Hepatocyte (in vitro differentiated cells): ENCODE measurements around the gene ZNF77. TPM values are rescaled to one million over a fixed set of nuclear protein-coding genes. Genes with fewer than 3 reads are reported as not detected.

ENCODE experiments used
- DNase-seq: peaks from one replicate; pipeline ENCODE4 v3.0.0-alpha.2; 2016; ENCODE audit warnings: low spot score
- H2AFZ ChIP-seq: fragments of 200-600 bp; sonication (generic); 2 replicates; pipeline ENCODE4 v1.6.0; 2016; ENCODE audit warnings: antibody characterized with exemption, mild to moderate bottlenecking
- H3K27ac ChIP-seq: fragments of 200-600 bp; sonication (generic); 2 replicates; pipeline ENCODE4 v1.5.1; 2016; ENCODE audit warnings: mild to moderate bottlenecking
- H3K27me3 ChIP-seq: fragments of 200-600 bp; sonication (generic); 2 replicates; pipeline ENCODE4 v1.6.1; 2016
- H3K36me3 ChIP-seq: fragments of 200-600 bp; sonication (generic); replicated peaks from 2 replicates; pipeline ENCODE4 v1.5.1; 2016; ENCODE audit warnings: low read depth; ENCODE audit not compliant: insufficient read depth
- H3K4me1 ChIP-seq: fragments of 200-600 bp; sonication (generic); 2 replicates; pipeline ENCODE4 v1.5.1; 2016; ENCODE audit warnings: mild to moderate bottlenecking, moderate library complexity; ENCODE audit not compliant: insufficient read depth
- H3K4me2 ChIP-seq: fragments of 200-600 bp; sonication (generic); 2 replicates; pipeline ENCODE4 v1.6.0; 2016
- H3K4me3 ChIP-seq: fragments of 200-600 bp; sonication (generic); 2 replicates; pipeline ENCODE4 v1.5.1; 2016; ENCODE audit warnings: mild to moderate bottlenecking
- H3K79me2 ChIP-seq: fragments of 200-600 bp; sonication (generic); 2 replicates; pipeline ENCODE4 v1.6.0; 2017; ENCODE audit warnings: mild to moderate bottlenecking
- H3K9me2 ChIP-seq: fragments of 200-600 bp; sonication (generic); replicated peaks from 2 replicates; pipeline ENCODE4 v1.6.0; 2017; ENCODE audit warnings: mild to moderate bottlenecking; ENCODE audit not compliant: insufficient read depth
- H3K9me3 ChIP-seq: fragments of 200-600 bp; sonication (generic); 2 replicates; pipeline ENCODE4 v1.5.1; 2016; ENCODE audit warnings: low read depth, mild to moderate bottlenecking
- H4K20me1 ChIP-seq: fragments of 200-600 bp; sonication (generic); 2 replicates; pipeline ENCODE4 v1.6.0; 2016; ENCODE audit warnings: mild to moderate bottlenecking; ENCODE audit not compliant: insufficient read depth, poor library complexity, severe bottlenecking
- EZH2 ChIP-seq: fragments of 200-600 bp; sonication (generic); IDR thresholded peaks from 2 replicates; pipeline ENCODE4 v1.6.1; 2016; ENCODE audit warnings: antibody characterized with exemption, mild to moderate bottlenecking, borderline replicate concordance
- EZH2phosphoT487 ChIP-seq: fragments of 200-600 bp; sonication (generic); IDR thresholded peaks from one replicate; pipeline ENCODE4 v1.6.1; 2018; ENCODE audit warnings: antibody characterized with exemption, mild to moderate bottlenecking, low read depth, moderate library complexity; ENCODE audit not compliant: unreplicated experiment, severe bottlenecking
- WGBS: methylation state at CpG from one replicate; pipeline ENCODE4 v1.1.6; 2016; ENCODE audit warnings: low lambda C conversion rate; ENCODE audit errors: missing lambda C conversion rate; 5-methylcytosine and 5-hydroxymethylcytosine counted together
- polyA plus RNA-seq: library from polyadenylated mRNA; unstranded; fragments of >200 nt; fragmentation: Nextera tagmentation; extraction: Ambion mirVana; gene quantifications from 2 replicates; pipeline ENCODE4 v1.2.1, GENCODE V29; 2016
- total RNA-seq: library from RNA; depleted of rRNA; stranded (reverse); fragments of >200 nt; gene quantifications from 2 replicates; pipeline ENCODE4 v1.2.3, GENCODE V29; 2014
- TF ChIP-seq, protein P1 (sequence below): fragments of 200-600 bp; sonication (generic); IDR thresholded peaks from 2 replicates; pipeline ENCODE4 v1.5.1; 2016; ENCODE audit warnings: antibody characterized with exemption, mild to moderate bottlenecking; ENCODE audit not compliant: poor library complexity

The ZNF77 gene
- total and polyA plus RNA-seq, 2 experiments from 2014 or later: 1.8 to 3.4 TPM

DNA sequence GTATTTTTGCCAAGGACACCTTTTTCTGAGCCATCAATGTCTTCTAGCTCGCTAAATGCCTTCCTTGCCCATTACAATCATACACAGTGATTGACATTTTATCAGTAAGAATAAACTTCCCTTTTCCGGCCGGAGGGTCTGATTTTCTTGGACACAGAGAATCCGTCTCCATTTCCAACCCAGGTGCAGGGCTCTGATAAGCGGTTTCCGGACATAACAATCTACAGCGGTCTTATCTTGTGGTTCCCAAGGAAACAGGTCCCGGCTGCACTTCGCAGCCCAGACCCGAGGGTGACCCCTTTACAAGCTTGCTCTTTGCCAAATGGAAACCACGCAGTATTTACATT lies 5.1 kb upstream of the ZNF77 start:
- Histone ChIP-seq H2AFZ (peak overlapping the region; percentile 18), H3K4me1 (peaks cover 3% of the 10 kb centered on the region)
- under 1% methylated on average over 11 of the region's 11 CpGs for WGBS

DNA sequence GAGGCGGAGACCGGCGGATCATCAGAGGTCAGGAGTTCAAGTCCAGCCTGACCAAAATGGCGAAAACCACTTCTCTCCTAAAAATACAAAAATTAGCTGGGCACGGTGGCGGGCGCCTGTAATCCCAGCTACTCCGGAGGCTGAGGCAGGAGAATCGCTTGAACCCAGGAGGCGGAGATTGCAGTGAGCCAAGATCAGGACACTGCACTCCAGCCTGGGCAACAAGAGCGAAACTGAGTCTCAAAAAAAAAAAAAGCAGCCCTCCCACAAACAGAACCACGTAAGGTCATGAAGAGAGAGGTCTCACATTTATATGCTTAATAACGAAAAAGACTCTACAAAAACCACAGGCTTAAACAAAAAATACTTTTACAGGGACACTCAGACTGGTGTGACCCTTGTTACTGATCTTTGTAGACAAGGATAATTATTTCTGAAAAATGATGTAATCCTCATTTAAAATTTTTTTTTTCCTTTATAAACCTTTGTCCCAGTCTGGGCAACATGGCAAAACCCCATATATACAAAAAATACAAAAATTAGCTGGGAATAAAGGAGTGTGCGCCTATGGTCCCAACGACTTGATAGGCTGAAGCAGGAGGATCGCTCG lies 909 bp upstream of the ZNF77 start:
- Histone ChIP-seq H3K27me3 (no peaks in the 10 kb centered on the region), H3K9me2 (no peaks in the 10 kb centered on the region), H3K4me1 (no peaks in the 10 kb centered on the region), H3K27ac (peak overlapping the region; percentile 88), H4K20me1 (no peaks in the 10 kb centered on the region), H3K9me3 (no peaks in the 10 kb centered on the region), H3K79me2 (peaks cover 22% of the 10 kb centered on the region), H2AFZ (peak overlapping the region; percentile 83), H3K36me3 (no peaks in the 10 kb centered on the region), H3K4me2 (peak overlapping the region; percentile 80), H3K4me3 (peak overlapping the region; percentile 64)
- TF ChIP-seq EZH2 (no peak), EZH2phosphoT487 (no peak)
- TF ChIP-seq, protein P1, sequence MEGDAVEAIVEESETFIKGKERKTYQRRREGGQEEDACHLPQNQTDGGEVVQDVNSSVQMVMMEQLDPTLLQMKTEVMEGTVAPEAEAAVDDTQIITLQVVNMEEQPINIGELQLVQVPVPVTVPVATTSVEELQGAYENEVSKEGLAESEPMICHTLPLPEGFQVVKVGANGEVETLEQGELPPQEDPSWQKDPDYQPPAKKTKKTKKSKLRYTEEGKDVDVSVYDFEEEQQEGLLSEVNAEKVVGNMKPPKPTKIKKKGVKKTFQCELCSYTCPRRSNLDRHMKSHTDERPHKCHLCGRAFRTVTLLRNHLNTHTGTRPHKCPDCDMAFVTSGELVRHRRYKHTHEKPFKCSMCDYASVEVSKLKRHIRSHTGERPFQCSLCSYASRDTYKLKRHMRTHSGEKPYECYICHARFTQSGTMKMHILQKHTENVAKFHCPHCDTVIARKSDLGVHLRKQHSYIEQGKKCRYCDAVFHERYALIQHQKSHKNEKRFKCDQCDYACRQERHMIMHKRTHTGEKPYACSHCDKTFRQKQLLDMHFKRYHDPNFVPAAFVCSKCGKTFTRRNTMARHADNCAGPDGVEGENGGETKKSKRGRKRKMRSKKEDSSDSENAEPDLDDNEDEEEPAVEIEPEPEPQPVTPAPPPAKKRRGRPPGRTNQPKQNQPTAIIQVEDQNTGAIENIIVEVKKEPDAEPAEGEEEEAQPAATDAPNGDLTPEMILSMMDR: no peak
- DNase-seq: no peak
- 62% methylated on average over 17 of the region's 17 CpGs for WGBS

More for the DNA sequence above, 5.1 kb upstream of the ZNF77 start:
- Histone ChIP-seq H3K4me3 (peak overlapping the region; percentile 37), H3K79me2 (peaks cover 14% of the 10 kb centered on the region), H3K27ac (peak overlapping the region; percentile 92), H3K36me3 (no peaks in the 10 kb centered on the region), H3K4me2 (peak overlapping the region; percentile 80), H3K9me2 (no peaks in the 10 kb centered on the region), H3K9me3 (no peaks in the 10 kb centered on the region), H4K20me1 (no peaks in the 10 kb centered on the region), H3K27me3 (no peaks in the 10 kb centered on the region)
- TF ChIP-seq EZH2: no peak
- TF ChIP-seq, protein P1: no peak
- TF ChIP-seq EZH2phosphoT487: no peak
- DNase-seq: peak; percentile 75

DNA sequence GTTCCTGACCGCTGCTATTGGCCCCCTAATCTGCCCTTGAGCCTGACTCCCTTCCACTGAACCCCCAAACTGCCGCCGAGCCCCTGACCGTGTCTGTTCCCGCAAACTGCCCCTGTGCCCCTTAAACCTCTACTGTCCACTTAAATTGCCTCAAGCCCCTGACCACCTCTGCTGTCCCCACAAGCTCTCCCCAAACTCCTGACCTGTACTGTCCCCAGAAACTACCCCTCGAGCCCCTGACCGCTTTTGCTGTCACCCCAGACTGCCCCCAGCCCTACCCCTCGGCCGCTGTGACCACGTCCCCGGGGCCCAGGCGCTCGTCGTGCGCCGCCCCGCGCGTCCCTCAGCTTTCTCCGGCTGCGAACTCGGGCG lies 382 bp downstream of the ZNF77 start:
- H2AFZ ChIP-seq: peak overlapping the region; percentile 51
- no peaks in the 10 kb centered on the region for H3K36me3 ChIP-seq
- WGBS: 8% methylated on average over 10 of the region's 23 CpGs
- peak overlapping the region; percentile 63 for H3K27ac ChIP-seq
- no peaks in the 10 kb centered on the region for H3K9me2 ChIP-seq
- H3K9me3 ChIP-seq: no peaks in the 10 kb centered on the region
- peaks cover 17% of the 10 kb centered on the region for H3K79me2 ChIP-seq
- TF ChIP-seq, protein P1: no peak
- TF ChIP-seq EZH2 (no peak), EZH2phosphoT487 (no peak)
- H3K27me3 ChIP-seq: no peaks in the 10 kb centered on the region
- H3K4me1 ChIP-seq: no peaks in the 10 kb centered on the region
- H4K20me1 ChIP-seq: no peaks in the 10 kb centered on the region
- peak overlapping the region; percentile 37 for H3K4me3 ChIP-seq
- DNase-seq: no peak
- H3K4me2 ChIP-seq: peak overlapping the region; percentile 87
